Lung (tissue), 12 donors: ENCODE results near the gene AGBL2. TPM values are rescaled to one million over a fixed set of nuclear protein-coding genes. Genes with fewer than 3 reads are reported as not detected.
"Not testable (repeated sequence)": the region's sequence is repeated elsewhere in the genome, so short reads cannot be mapped to it uniquely, and the experiment has no call there.

ENCODE experiments used
- ATAC-seq: fragments of 200-7000 bp; cut with Tn5 transposase; one replicate; pipeline ENCODE4 v1.9.1; 2020; ENCODE audit warnings: moderate number of reproducible peaks; ENCODE audit not compliant: insufficient read depth, low FRiP score
- DNase-seq, 3 donors: peaks; one replicate each; pipeline ENCODE4 v3.0.0-alpha.2; 2013 to 2017
- H3K27ac ChIP-seq, 2 donors: one replicate each; pipeline ENCODE4 v1.5.1; 2013; ENCODE audit warnings: mild to moderate bottlenecking in 2 of 2, moderate library complexity in 2 of 2, control low read depth in 1 of 2, inconsistent platforms in 1 of 2, low read depth in 1 of 2, low read length in 1 of 2
- H3K27me3 ChIP-seq, 3 donors: one replicate each; pipeline ENCODE4 v1.5.1; 2013; ENCODE audit warnings: low read length in 2 of 3; ENCODE audit not compliant: control insufficient read depth in 3 of 3, insufficient read depth in 3 of 3
- H3K36me3 ChIP-seq, 4 donors: one replicate each; pipeline ENCODE4 v1.5.1; 2013; ENCODE audit warnings: low read length in 4 of 4, mild to moderate bottlenecking in 1 of 4, moderate library complexity in 1 of 4; ENCODE audit not compliant: control insufficient read depth in 4 of 4, insufficient read depth in 4 of 4
- H3K4me1 ChIP-seq, 5 donors: one replicate each; pipeline ENCODE4 v1.5.1; 2013; ENCODE audit warnings: low read length in 5 of 5, mild to moderate bottlenecking in 2 of 5, moderate library complexity in 1 of 5; ENCODE audit not compliant: control insufficient read depth in 5 of 5, insufficient read depth in 5 of 5
- H3K4me3 ChIP-seq: one replicate; pipeline ENCODE4 v1.5.1; 2013; ENCODE audit warnings: mild to moderate bottlenecking, control low read depth, moderate library complexity
- H3K9ac ChIP-seq, 2 donors: one replicate each; pipeline ENCODE4 v1.5.1; 2013; ENCODE audit warnings: low read length in 2 of 2, control low read depth in 1 of 2; ENCODE audit not compliant: insufficient read depth in 1 of 2
- H3K9me3 ChIP-seq, 4 donors: one replicate each; pipeline ENCODE4 v1.5.1; 2013; ENCODE audit warnings: low read length in 3 of 4, mild to moderate bottlenecking in 1 of 4, moderate library complexity in 1 of 4; ENCODE audit not compliant: control insufficient read depth in 4 of 4, insufficient read depth in 3 of 4
- CTCF ChIP-seq: IDR thresholded peaks from 2 replicates; pipeline ENCODE4 v1.5.1; 2012; ENCODE audit warnings: mild to moderate bottlenecking; ENCODE audit errors: control extremely low read depth, extremely low read depth
- WGBS, 2 donors: extraction: QIAGEN DNeasy Blood & Tissue Kit; methylation state at CpG; one replicate each; pipeline ENCODE4 v1.1.7; 2013; 5-methylcytosine and 5-hydroxymethylcytosine counted together
- polyA plus RNA-seq, 2 donors: library from polyadenylated mRNA; stranded (reverse); fragments of 200-250 nt; gene quantifications; one replicate each; pipeline ENCODE4 v1.2.1, GENCODE V29; 2013
- total RNA-seq, 2 donors: library from RNA; depleted of rRNA in 1 of 2; stranded (reverse); fragments of >200 nt in 1 of 2; gene quantifications; one replicate each; pipeline ENCODE4 v1.2.1, GENCODE V29; 2014 to 2021
- donor health status: control.
- donor health status: control.
- donor health status: Bipolar disorder and iron deficiency.
- donor health status: healthy.
- donor health status: DM: yes; HTN: yes; CAD: no.

The AGBL2 gene
- total and polyA plus RNA-seq, 4 donors, result 3.1 to 12.5 (median 7.1) TPM

DNA sequence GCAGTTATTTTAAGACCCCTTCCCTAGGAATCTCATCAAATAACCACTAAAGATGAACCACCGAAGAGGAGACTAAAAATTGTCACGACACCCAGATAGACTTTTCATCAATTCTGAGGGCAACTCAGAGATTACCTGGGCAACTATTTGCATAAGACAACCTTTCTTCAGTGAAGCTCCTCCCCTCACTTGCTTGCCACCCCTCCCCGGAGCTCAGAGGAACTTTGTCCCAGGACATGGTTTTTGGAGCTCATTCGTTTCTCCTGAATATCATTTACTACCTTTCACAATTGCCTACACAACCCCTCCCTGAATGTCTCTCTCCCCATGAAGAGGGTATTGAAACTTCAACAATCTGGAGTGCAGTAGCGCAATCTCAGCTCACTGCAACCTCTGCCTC lies 3.9 kb downstream of the AGBL2 start:
- no peak for TF ChIP-seq CTCF
- ATAC-seq (no peak), DNase-seq (no peak)
- Histone ChIP-seq H3K27ac (no peak overlapping the region), H3K9me3 (no peaks in the 10 kb centered on the region), H3K27me3 (no peaks in the 10 kb centered on the region), H3K9ac (no peak overlapping the region), H3K4me3 (no peak overlapping the region), H3K4me1 (peaks cover 0 to 10% (median 0%) of the 10 kb centered on the region in 5 donors), H3K36me3 (peaks cover 0 to 2% (median 0%) of the 10 kb centered on the region in 4 donors)
- 81 to 82% methylated on average over 5 of the region's 5 CpGs for WGBS, 2 donors

GRCh38 chr11:47707275-47707786 lies 7.8 kb downstream of the AGBL2 start:
- H3K9me3 ChIP-seq, H3K36me3 ChIP-seq, H3K4me3 ChIP-seq, H3K9ac ChIP-seq, DNase-seq, H3K27me3 ChIP-seq, H3K27ac ChIP-seq, H3K4me1 ChIP-seq, ATAC-seq: not testable (repeated sequence)
- 91 to 97% methylated on average over 5 of the region's 5 CpGs for WGBS, 2 donors

DNA sequence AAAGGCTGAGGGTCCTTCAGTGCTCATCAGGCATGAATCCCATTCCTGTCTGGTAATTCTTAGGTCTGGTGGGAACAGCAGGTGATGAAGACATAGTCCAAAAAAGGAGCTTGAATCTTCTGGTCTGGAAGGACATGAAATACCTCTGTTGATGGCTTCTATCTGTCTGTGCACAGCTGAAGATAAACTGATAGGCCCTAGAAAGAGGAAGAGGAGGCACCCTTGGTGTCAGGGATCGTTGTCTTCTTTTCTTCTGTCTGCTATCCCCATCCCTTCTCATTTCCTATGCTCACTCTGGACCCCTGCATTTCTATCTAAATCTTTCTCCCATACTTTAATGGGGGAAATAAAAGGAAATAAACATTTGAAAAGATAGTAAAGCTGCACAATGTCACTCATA lies 9.4 kb downstream of the AGBL2 start:
- 28 to 67% methylated on average over 1 of the region's 1 CpG for WGBS, 2 donors
- TF ChIP-seq CTCF, result no peak
- ATAC-seq, result no peak
- Histone ChIP-seq H3K36me3 (no peaks in the 10 kb centered on the region), H3K27ac (no peak overlapping the region), H3K4me1 (no peaks in the 10 kb centered on the region), H3K9me3 (no peaks in the 10 kb centered on the region), H3K27me3 (no peaks in the 10 kb centered on the region), H3K9ac (no peak overlapping the region), H3K4me3 (no peak overlapping the region)
- DNase-seq, result no peak

DNA sequence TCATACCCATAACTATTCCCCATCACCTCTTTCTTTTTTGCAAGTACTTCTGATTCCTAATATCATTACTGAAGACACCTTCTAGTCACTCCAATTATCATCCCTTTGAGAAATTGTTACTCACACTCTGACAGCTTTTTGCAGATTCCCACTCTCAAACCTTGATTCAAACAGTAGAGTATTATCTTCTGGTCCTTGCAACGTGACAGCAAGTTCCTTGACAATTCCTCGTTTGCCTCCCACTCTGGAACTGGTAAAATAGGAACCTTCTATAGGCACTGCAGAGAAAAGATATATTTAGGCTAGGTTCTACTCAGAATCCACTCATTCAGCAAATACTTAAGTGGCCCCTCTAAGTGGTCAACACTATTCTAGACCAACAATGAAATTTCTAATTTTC lies 23.2 kb downstream of the AGBL2 start:
- Histone ChIP-seq H3K36me3 (no peaks in the 10 kb centered on the region), H3K4me3 (no peak overlapping the region), H3K4me1 (no peaks in the 10 kb centered on the region), H3K27me3 (no peaks in the 10 kb centered on the region), H3K27ac (no peak overlapping the region), H3K9me3 (no peaks in the 10 kb centered on the region), H3K9ac (no peak overlapping the region)
- DNase-seq (no peak), ATAC-seq (no peak)
- WGBS, 2 donors, result 37 to 71% methylated on average over 2 of the region's 2 CpGs
- no peak for TF ChIP-seq CTCF
